ENCODE measurements around the gene FN3K. TPM values are rescaled to one million over a fixed set of nuclear protein-coding genes. Genes with fewer than 3 reads are reported as not detected.

FN3K gene
- 10 to 100 TPM; 29.7 to 31.7 TPM for total RNA-seq
- 12.4 TPM for polyA plus RNA-seq (ENCODE audit: insufficient read depth, low read depth, low replicate concordance)
- long read RNA-seq, donor 1, transcript FN3K-201 (6 exons, 1,434 nt), result major isoform, 15 of 22 reads
- long read RNA-seq, donor 1, partial matches to known transcripts, result 7 of 22 reads
- long read RNA-seq, donor 1, other reads (novel, unspliced or antisense), result 0 of 22 reads
- long read RNA-seq, donor 2, transcript FN3K-201 (6 exons, 1,434 nt), result major isoform, 9 of 15 reads
- long read RNA-seq, donor 2, partial matches to known transcripts, result 6 of 15 reads
- long read RNA-seq, donor 2, other reads (novel, unspliced or antisense), result 0 of 15 reads

- Histone ChIP-seq H3K27me3 (no peaks in the 10 kb centered on the region), H3K36me3 (ENCODE audit: low read depth, missing control alignments) (no peaks in the 10 kb centered on the region), H3K9me3 (no peaks in the 10 kb centered on the region), H3K4me1 (peaks cover 16% of the 10 kb centered on the region), H3K27ac (peak within 1 kb of the TSS; percentile 83 to 86), H3K4me3 (peak within 1 kb of the TSS; percentile 71 to 78)
- intact Hi-C loops (cut with DNase I; ENCODE audit: low total_unique reads), result no loop called here
- WGBS, 2 donors, result 4% methylated on average over 52 to 55 of the region's 101 CpGs
- peak; percentile 82 for DNase-seq
- TF ChIP-seq POLR2A (IDR thresholded peaks at IDR 0.05), result no peak
- no peak for TF ChIP-seq CTCF (IDR thresholded peaks at IDR 0.05)
Measured at GRCh38 chr17:82734987-82735866, at the start of gene FN3K. Gene FN3K, plus strand, starts transcription at chr17:82735615. Its CDS starts 22 bp downstream, at chr17:82735637.

- intact Hi-C loops (cut with DNase I; ENCODE audit: low total_unique reads), result no loop called here
- Histone ChIP-seq H3K27ac (no peak overlapping the region), H3K4me1 (no peaks in the 10 kb centered on the region), H3K27me3 (no peaks in the 10 kb centered on the region), H3K36me3 (ENCODE audit: low read depth, missing control alignments) (no peaks in the 10 kb centered on the region), H3K9me3 (no peaks in the 10 kb centered on the region), H3K4me3 (no peak overlapping the region)
- no peak for TF ChIP-seq CTCF (IDR thresholded peaks at IDR 0.05)
- no peak for DNase-seq
- 88 to 92% methylated on average over 13 to 19 of the region's 19 CpGs for WGBS, 2 donors
Measured at GRCh38 chr17:82686366-82687324, 48.8 kb upstream of the FN3K start.

- Histone ChIP-seq H3K4me3 (no peak overlapping the region), H3K27ac (no peak overlapping the region), H3K4me1 (no peaks in the 10 kb centered on the region), H3K27me3 (no peaks in the 10 kb centered on the region), H3K36me3 (ENCODE audit: low read depth, missing control alignments) (no peaks in the 10 kb centered on the region), H3K9me3 (no peaks in the 10 kb centered on the region)
- intact Hi-C loops (cut with DNase I; ENCODE audit: low total_unique reads), result no loop called here
- no peak for DNase-seq
- TF ChIP-seq CTCF (IDR thresholded peaks at IDR 0.05), result no peak
- TF ChIP-seq POLR2A (IDR thresholded peaks at IDR 0.05), result no peak
- WGBS, 2 donors, result 80 to 91% methylated on average over 8 to 10 of the region's 10 CpGs
Measured at GRCh38 chr17:82687375-82687861, 48.0 kb upstream of the FN3K start.

GRCh38 chr17:82687871-82688270 lies 47.5 kb upstream of the FN3K start:
- DNase-seq, result no peak
- Histone ChIP-seq H3K36me3 (ENCODE audit: low read depth, missing control alignments) (no peaks in the 10 kb centered on the region), H3K9me3 (no peaks in the 10 kb centered on the region), H3K4me3 (no peak overlapping the region), H3K4me1 (no peaks in the 10 kb centered on the region), H3K27ac (no peak overlapping the region), H3K27me3 (no peaks in the 10 kb centered on the region)
- no peak for TF ChIP-seq POLR2A (IDR thresholded peaks at IDR 0.05)
- TF ChIP-seq CTCF (IDR thresholded peaks at IDR 0.05), result no peak
- 91 to 93% methylated on average over 8 to 9 of the region's 9 CpGs for WGBS, 2 donors
- intact Hi-C loops (cut with DNase I; ENCODE audit: low total_unique reads), result no loop called here

Measured in testis (tissue), 5 donors.